HCT116 (cell line): ENCODE measurements around the gene AP1AR. TPM values are rescaled to one million over a fixed set of nuclear protein-coding genes. Genes with fewer than 3 reads are reported as not detected.

Experiments used
- ATAC-seq: fragments of 200-7000 bp; cut with Tn5 transposase; 2 replicates; pipeline ENCODE4 v1.9.1; 2020; ENCODE audit warnings: mild to moderate bottlenecking, moderate library complexity
- BruUV-seq: library from RNA; stranded (reverse); fragments of 400-500 nt; replicated peaks from 2 replicates; lab custom pipeline; 2021; lab: Mats Ljungman, UMichigan
- CTCF ChIA-PET: fragments of 300-600 bp; sonication (Branson Sonifier 250); formaldehyde crosslinking; loops from one replicate; lab custom pipeline; 2021; ENCODE audit warnings: antibody characterized with exemption; lab: Charles Lee
- POLR2A ChIA-PET: fragments of 300-600, 350-600 bp; sonication (Branson Sonifier 250); formaldehyde crosslinking; loops from one replicate; lab custom pipeline; 2021; ENCODE audit warnings: antibody characterized with exemption; lab: Charles Lee
- RAD21 ChIA-PET, 2 experiments: fragments of 300-600 bp; sonication (Branson Sonifier 250); formaldehyde crosslinking; loops; one replicate each; lab custom pipeline; 2023; ENCODE audit warnings: low total read pairs in 2 of 2; ENCODE audit not compliant: uncharacterized antibody in 2 of 2, unreplicated experiment in 2 of 2, low non-redundant PET in 1 of 2; lab: Charles Lee
- DNase-seq: peaks from one replicate; pipeline ENCODE4 v3.0.0-alpha.2; 2010; ENCODE audit warnings: low read depth, low spot score
- H2AFZ ChIP-seq: fragments of 200-600 bp; shearing (Covaris generic), sonication (generic); 2 replicates; pipeline ENCODE4 v1.6.1; 2017; ENCODE audit warnings: low read depth, mixed run types, mixed read lengths, antibody characterized with exemption, low read length; ENCODE audit not compliant: poor library complexity, severe bottlenecking
- H3K27ac ChIP-seq: 2 replicates; pipeline ENCODE4 v1.5.1; 2012; ENCODE audit warnings: low read depth, low read length
- H3K27me3 ChIP-seq: fragments of 200-600 bp; sonication (generic); 2 replicates; pipeline ENCODE4 v1.6.1; 2016; ENCODE audit warnings: mixed run types, low read length, mixed read lengths; ENCODE audit not compliant: insufficient read depth
- H3K36me3 ChIP-seq, 2 experiments: fragments of 200-500 bp in 1 of 2; fragments of 200-600 bp in 1 of 2; sonication (Bioruptor generic) in 1 of 2; sonication (generic) in 1 of 2; 2 replicates each; pipeline versions ENCODE4 v1.5.1 to v1.6.1; 2014 to 2016; ENCODE audit warnings: low read length in 2 of 2, inconsistent platforms in 1 of 2, mixed read lengths in 1 of 2, mixed run types in 1 of 2; ENCODE audit not compliant: insufficient read depth in 2 of 2, control insufficient read depth in 1 of 2
- H3K4me1 ChIP-seq, 2 experiments: fragments of 200-600 bp in 1 of 2; sonication (generic) in 1 of 2; 2 replicates each; pipeline versions ENCODE4 v1.5.1 to v1.6.1; 2012 to 2017; ENCODE audit warnings: low read length in 2 of 2, inconsistent platforms in 1 of 2, mild to moderate bottlenecking in 1 of 2, mixed read lengths in 1 of 2, mixed run types in 1 of 2, moderate library complexity in 1 of 2; ENCODE audit not compliant: insufficient read depth in 2 of 2, control insufficient read depth in 1 of 2
- H3K4me2 ChIP-seq: fragments of 200-600 bp; sonication (generic); 2 replicates; pipeline ENCODE4 v1.6.1; 2017; ENCODE audit warnings: mixed run types, low read length, mixed read lengths
- H3K4me3 ChIP-seq, 2 experiments: fragments of 200-600 bp in 1 of 2; sonication (generic) in 1 of 2; replicated peaks in 1 of 2; 2 replicates each; pipeline ENCODE4 v1.5.1; 2011 to 2016; ENCODE audit warnings: low read length in 2 of 2, control low read depth in 1 of 2, low read depth in 1 of 2, mild to moderate bottlenecking in 1 of 2, mixed read lengths in 1 of 2, mixed run types in 1 of 2
- H3K79me2 ChIP-seq: fragments of 200-600 bp; sonication (generic); 2 replicates; pipeline ENCODE4 v1.6.1; 2017; ENCODE audit warnings: mild to moderate bottlenecking, mixed run types, low read length, moderate library complexity, mixed read lengths; ENCODE audit not compliant: insufficient read depth
- H3K9ac ChIP-seq: fragments of 200-600 bp; sonication (generic); 2 replicates; pipeline ENCODE4 v1.6.1; 2016; ENCODE audit warnings: low read length, mixed read lengths
- H3K9me2 ChIP-seq: fragments of 200-600 bp; sonication (generic), shearing (Covaris generic); 2 replicates; pipeline ENCODE4 v1.6.1; 2017; ENCODE audit warnings: mixed run types, mild to moderate bottlenecking, moderate library complexity; ENCODE audit not compliant: insufficient read depth
- H3K9me3 ChIP-seq, 2 experiments: fragments of 200-500 bp in 1 of 2; fragments of 200-600 bp in 1 of 2; sonication (Bioruptor generic) in 1 of 2; sonication (generic) in 1 of 2; 2 replicates each; pipeline ENCODE4 v1.6.1; 2014 to 2017; ENCODE audit warnings: low read length in 2 of 2, mixed read lengths in 2 of 2, inconsistent platforms in 1 of 2, low read depth in 1 of 2, mild to moderate bottlenecking in 1 of 2, mixed run types in 1 of 2, moderate library complexity in 1 of 2; ENCODE audit not compliant: control insufficient read depth in 1 of 2, insufficient read depth in 1 of 2
- H4K20me1 ChIP-seq: fragments of 200-600 bp; sonication (generic), shearing (Covaris generic); 2 replicates; pipeline ENCODE4 v1.6.1; 2017; ENCODE audit warnings: mixed run types, mild to moderate bottlenecking, moderate library complexity; ENCODE audit not compliant: insufficient read depth
- ELF1 ChIP-seq: IDR thresholded peaks from 2 replicates; pipeline ENCODE4 v1.6.1; 2012; ENCODE audit warnings: low read depth, borderline replicate concordance
- EZH2 ChIP-seq: fragments of 200-600 bp; sonication (generic); IDR thresholded peaks from 2 replicates; pipeline ENCODE4 v1.6.1; 2017; ENCODE audit warnings: antibody characterized with exemption, mixed run types
- POLR2A ChIP-seq: IDR thresholded peaks from 2 replicates; pipeline ENCODE4 v1.7.0; 2011; ENCODE audit warnings: borderline replicate concordance; ENCODE audit not compliant: insufficient read depth, insufficient read length; ENCODE audit errors: extremely low read depth
- RAD21 ChIP-seq: IDR thresholded peaks from 2 replicates; pipeline ENCODE4 v1.6.1; 2012; ENCODE audit warnings: low read depth, mild to moderate bottlenecking
- SP1 ChIP-seq: IDR thresholded peaks from 2 replicates; pipeline ENCODE4 v1.6.1; 2012; ENCODE audit warnings: low read depth
- SRF ChIP-seq: IDR thresholded peaks from 2 replicates; pipeline ENCODE4 v1.6.1; 2012; ENCODE audit warnings: low read depth
- intact Hi-C: fragments of 100-400 bp; cut with micrococcal nuclease; formaldehyde crosslinking; loops from 2 replicates; pipeline ENCODE4 v1.10.0; 2022
- total RNA-seq: library from RNA; stranded (reverse); gene quantifications from one replicate; pipeline ENCODE4 v1.2.1, GENCODE V29; 2021; ENCODE audit not compliant: unreplicated experiment
- TF ChIP-seq, protein P1 (sequence below): IDR thresholded peaks from 2 replicates; pipeline ENCODE4 v1.6.1; 2012
- TF ChIP-seq, protein P2 (sequence below), 3 experiments: fragments of 200-600 bp in 1 of 3; sonication (generic) in 1 of 3; IDR thresholded peaks in 2 of 3; conservative IDR thresholded peaks in 1 of 3; 2 replicates each; pipeline ENCODE4 v1.5.1; 2012 to 2017; ENCODE audit warnings: low read depth in 2 of 3, low read length in 2 of 3, antibody characterized with exemption in 1 of 3, borderline replicate concordance in 1 of 3, control low read depth in 1 of 3, mild to moderate bottlenecking in 1 of 3, mixed read lengths in 1 of 3, mixed run types in 1 of 3, moderate library complexity in 1 of 3; ENCODE audit not compliant: insufficient read depth in 1 of 3
- TF ChIP-seq, protein P3 (sequence below): IDR thresholded peaks from 2 replicates; pipeline ENCODE4 v1.6.1; 2012; ENCODE audit warnings: low read depth

AP1AR gene
- total RNA-seq, 1 experiment from 2014 or later = 56.7 TPM

DNA sequence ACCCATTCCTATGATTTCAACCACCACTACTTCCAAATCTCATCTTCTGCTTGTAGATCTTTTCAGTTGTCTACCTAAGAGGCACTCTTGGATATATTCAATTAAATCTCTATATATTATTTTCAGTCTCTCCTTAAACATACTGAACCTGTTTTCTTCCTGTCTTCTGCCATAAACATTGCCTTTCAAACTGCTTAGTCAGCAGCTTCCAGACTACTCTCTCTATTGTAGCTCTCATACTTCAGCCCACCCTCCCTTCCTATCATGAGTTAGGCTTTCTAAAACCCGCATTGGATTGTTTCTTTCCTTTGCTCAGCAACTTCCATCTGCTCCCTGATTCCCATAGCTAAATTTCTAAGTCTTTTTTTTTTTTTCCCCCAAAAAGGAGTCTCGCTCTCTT is 4.5 kb downstream of the AP1AR start:
- intact Hi-C loops = loop anchor here (10.0 kb wide), 1 partner anchor 289 kb away; no protein-coding TSS in a partner anchor
- Histone ChIP-seq H2AFZ (no peak overlapping the region), H4K20me1 (peaks cover 9% of the 10 kb centered on the region; the same call in 1 of the 2 replicates), H3K9me2 (no peaks in the 10 kb centered on the region), H3K36me3 (no peaks in the 10 kb centered on the region), H3K27ac (no peak overlapping the region), H3K27me3 (no peaks in the 10 kb centered on the region), H3K4me1 (peaks cover 13 to 27% of the 10 kb centered on the region in 2 experiments; a peak in 3 of 4 replicates), H3K4me2 (no peak overlapping the region), H3K9ac (no peak overlapping the region), H3K4me3 (no peak overlapping the region), H3K79me2 (peaks cover 85% of the 10 kb centered on the region), H3K9me3 (no peaks in the 10 kb centered on the region)
- ChIA-PET CTCF (interaction anchor here (1.7 kb wide), 1 partner anchor 136 kb away, joined by 11 read pairs; no protein-coding TSS in a partner anchor), RAD21 (no interaction called here), POLR2A (no interaction called here)
- DNase-seq = no peak
- no peak for ATAC-seq
- no TSS peak for BruUV-seq
- no peak for TF ChIP-seq POLR2A
- TF ChIP-seq, protein P1, sequence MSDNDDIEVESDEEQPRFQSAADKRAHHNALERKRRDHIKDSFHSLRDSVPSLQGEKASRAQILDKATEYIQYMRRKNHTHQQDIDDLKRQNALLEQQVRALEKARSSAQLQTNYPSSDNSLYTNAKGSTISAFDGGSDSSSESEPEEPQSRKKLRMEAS = no peak
- no peak for TF ChIP-seq EZH2
- TF ChIP-seq RAD21 = no peak
- no peak for TF ChIP-seq SP1
- TF ChIP-seq, protein P2, sequence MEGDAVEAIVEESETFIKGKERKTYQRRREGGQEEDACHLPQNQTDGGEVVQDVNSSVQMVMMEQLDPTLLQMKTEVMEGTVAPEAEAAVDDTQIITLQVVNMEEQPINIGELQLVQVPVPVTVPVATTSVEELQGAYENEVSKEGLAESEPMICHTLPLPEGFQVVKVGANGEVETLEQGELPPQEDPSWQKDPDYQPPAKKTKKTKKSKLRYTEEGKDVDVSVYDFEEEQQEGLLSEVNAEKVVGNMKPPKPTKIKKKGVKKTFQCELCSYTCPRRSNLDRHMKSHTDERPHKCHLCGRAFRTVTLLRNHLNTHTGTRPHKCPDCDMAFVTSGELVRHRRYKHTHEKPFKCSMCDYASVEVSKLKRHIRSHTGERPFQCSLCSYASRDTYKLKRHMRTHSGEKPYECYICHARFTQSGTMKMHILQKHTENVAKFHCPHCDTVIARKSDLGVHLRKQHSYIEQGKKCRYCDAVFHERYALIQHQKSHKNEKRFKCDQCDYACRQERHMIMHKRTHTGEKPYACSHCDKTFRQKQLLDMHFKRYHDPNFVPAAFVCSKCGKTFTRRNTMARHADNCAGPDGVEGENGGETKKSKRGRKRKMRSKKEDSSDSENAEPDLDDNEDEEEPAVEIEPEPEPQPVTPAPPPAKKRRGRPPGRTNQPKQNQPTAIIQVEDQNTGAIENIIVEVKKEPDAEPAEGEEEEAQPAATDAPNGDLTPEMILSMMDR (IDR thresholded peaks at IDR 0.05 in 2 of 3, conservative IDR thresholded peaks at IDR 0.05 in 1 of 3; ENCODE audit: borderline replicate concordance in 1 of 3, insufficient read depth in 1 of 3, low read depth in 2 of 3, low read length in 2 of 3) = no peak
- TF ChIP-seq, protein P3, sequence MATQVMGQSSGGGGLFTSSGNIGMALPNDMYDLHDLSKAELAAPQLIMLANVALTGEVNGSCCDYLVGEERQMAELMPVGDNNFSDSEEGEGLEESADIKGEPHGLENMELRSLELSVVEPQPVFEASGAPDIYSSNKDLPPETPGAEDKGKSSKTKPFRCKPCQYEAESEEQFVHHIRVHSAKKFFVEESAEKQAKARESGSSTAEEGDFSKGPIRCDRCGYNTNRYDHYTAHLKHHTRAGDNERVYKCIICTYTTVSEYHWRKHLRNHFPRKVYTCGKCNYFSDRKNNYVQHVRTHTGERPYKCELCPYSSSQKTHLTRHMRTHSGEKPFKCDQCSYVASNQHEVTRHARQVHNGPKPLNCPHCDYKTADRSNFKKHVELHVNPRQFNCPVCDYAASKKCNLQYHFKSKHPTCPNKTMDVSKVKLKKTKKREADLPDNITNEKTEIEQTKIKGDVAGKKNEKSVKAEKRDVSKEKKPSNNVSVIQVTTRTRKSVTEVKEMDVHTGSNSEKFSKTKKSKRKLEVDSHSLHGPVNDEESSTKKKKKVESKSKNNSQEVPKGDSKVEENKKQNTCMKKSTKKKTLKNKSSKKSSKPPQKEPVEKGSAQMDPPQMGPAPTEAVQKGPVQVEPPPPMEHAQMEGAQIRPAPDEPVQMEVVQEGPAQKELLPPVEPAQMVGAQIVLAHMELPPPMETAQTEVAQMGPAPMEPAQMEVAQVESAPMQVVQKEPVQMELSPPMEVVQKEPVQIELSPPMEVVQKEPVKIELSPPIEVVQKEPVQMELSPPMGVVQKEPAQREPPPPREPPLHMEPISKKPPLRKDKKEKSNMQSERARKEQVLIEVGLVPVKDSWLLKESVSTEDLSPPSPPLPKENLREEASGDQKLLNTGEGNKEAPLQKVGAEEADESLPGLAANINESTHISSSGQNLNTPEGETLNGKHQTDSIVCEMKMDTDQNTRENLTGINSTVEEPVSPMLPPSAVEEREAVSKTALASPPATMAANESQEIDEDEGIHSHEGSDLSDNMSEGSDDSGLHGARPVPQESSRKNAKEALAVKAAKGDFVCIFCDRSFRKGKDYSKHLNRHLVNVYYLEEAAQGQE = no peak
- TF ChIP-seq ELF1 = no peak
- TF ChIP-seq SRF = no peak
